ENCODE measurements around the gene FAM174C. TPM values are rescaled to one million over a fixed set of nuclear protein-coding genes. Genes with fewer than 3 reads are reported as not detected.
"Not testable (repeated sequence)": the region's sequence is repeated elsewhere in the genome, so short reads cannot be mapped to it uniquely, and the experiment has no call there.

FAM174C gene
- total and polyA plus RNA-seq, 2 donors from 2014 or later: 35.3 to 94.7 TPM

DNA sequence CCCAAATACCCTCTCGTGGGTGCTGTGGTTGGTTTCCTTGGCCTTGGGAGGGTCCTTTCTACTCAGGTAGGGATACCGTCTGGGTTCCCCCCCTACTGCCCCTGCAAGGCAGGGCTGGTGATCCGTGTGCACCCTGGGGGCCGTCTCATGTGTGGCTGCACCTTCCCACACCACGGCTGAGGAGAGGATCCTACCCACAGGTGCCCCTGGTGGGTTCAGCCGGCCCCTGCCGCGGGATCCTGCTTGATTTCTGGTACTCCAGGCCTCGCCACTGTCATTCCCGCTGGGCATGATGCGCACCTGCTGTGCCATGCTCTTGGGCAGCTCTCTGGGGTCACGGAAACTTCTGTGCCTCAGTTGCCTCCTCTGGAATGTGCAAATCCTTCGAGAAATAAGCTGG is 41.1 kb downstream of the FAM174C start:
- DNase-seq (no peak), FAIRE-seq (no peak)
- TF ChIP-seq, protein P1, sequence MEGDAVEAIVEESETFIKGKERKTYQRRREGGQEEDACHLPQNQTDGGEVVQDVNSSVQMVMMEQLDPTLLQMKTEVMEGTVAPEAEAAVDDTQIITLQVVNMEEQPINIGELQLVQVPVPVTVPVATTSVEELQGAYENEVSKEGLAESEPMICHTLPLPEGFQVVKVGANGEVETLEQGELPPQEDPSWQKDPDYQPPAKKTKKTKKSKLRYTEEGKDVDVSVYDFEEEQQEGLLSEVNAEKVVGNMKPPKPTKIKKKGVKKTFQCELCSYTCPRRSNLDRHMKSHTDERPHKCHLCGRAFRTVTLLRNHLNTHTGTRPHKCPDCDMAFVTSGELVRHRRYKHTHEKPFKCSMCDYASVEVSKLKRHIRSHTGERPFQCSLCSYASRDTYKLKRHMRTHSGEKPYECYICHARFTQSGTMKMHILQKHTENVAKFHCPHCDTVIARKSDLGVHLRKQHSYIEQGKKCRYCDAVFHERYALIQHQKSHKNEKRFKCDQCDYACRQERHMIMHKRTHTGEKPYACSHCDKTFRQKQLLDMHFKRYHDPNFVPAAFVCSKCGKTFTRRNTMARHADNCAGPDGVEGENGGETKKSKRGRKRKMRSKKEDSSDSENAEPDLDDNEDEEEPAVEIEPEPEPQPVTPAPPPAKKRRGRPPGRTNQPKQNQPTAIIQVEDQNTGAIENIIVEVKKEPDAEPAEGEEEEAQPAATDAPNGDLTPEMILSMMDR (IDR thresholded peaks at IDR 0.05; ENCODE audit: borderline replicate concordance, extremely low read depth, insufficient read depth): no peak
- Histone ChIP-seq H3K9ac (ENCODE audit: low read length in 3 of 3) (no peak overlapping the region), H3K36me3 (ENCODE audit: control insufficient read depth in 2 of 3, insufficient read depth in 3 of 3, low read length in 3 of 3) (no peaks in the 10 kb centered on the region), H3K4me3 (ENCODE audit: low read length in 3 of 3) (no peak overlapping the region), H3K4me1 (ENCODE audit: control insufficient read depth in 2 of 3, insufficient read depth in 2 of 3, low read depth in 1 of 3, low read length in 3 of 3) (no peaks in the 10 kb centered on the region), H3K9me3 (ENCODE audit: control insufficient read depth in 2 of 3, insufficient read depth in 1 of 3, low read length in 3 of 3) (no peaks in the 10 kb centered on the region), H3K27ac (ENCODE audit: low read depth in 2 of 2, low read length in 2 of 2) (no peak overlapping the region), H3K27me3 (ENCODE audit: control insufficient read depth, insufficient read depth, low read length) (peaks cover 4% of the 10 kb centered on the region)
- intact Hi-C loops (cut with DNase I): no loop called here

DNA sequence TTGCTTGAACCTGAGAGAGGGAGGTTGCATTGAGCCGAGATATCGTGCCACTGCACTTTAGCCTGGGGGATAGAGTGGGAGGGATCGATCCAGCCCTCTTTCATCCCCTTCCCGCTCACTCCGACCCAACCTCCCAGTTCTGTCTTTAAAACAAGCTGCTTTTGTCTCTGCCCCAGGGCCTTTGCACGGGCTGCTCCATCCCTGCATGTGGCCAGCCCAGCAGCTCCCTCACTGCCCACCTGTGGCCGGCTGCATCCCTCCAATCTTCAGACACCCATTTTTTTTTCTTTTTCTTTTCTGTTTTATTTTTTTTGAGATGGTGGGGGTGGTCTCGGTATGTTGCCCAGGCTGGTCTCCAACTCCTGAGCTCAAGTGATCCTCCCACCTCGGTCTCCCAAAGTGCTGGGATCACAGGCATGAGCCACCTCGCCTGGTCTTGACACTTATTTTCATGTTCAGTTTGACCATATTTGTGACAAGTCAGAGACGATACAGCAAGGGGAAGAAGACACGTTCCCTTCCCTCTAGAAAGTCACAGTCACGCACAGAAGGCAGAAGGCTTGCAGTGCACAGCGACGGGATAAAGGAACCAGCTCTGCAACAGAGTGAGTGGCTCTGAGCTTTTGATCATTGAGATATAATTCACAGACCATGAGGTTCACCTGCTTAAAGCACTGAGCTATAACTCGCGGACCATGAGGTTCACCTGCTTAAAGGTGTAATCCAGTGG is 42.1 kb downstream of the FAM174C start:
- H3K4me3 ChIP-seq (ENCODE audit: low read length in 3 of 3): no peak overlapping the region
- no peak overlapping the region for H3K27ac ChIP-seq (ENCODE audit: low read depth in 2 of 2, low read length in 2 of 2)
- intact Hi-C loops (cut with DNase I): no loop called here
- no peak overlapping the region for H3K9ac ChIP-seq (ENCODE audit: low read length in 3 of 3)
- H3K4me1 ChIP-seq (ENCODE audit: control insufficient read depth in 2 of 3, insufficient read depth in 2 of 3, low read depth in 1 of 3, low read length in 3 of 3): no peaks in the 10 kb centered on the region
- FAIRE-seq (no peak), DNase-seq (no peak)
- H3K27me3 ChIP-seq (ENCODE audit: control insufficient read depth, insufficient read depth, low read length): peaks cover 4% of the 10 kb centered on the region
- no peaks in the 10 kb centered on the region for H3K36me3 ChIP-seq (ENCODE audit: control insufficient read depth in 2 of 3, insufficient read depth in 3 of 3, low read length in 3 of 3)
- no peaks in the 10 kb centered on the region for H3K9me3 ChIP-seq (ENCODE audit: control insufficient read depth in 2 of 3, insufficient read depth in 1 of 3, low read length in 3 of 3)
- TF ChIP-seq, protein P1 (IDR thresholded peaks at IDR 0.05; ENCODE audit: borderline replicate concordance, extremely low read depth, insufficient read depth): no peak

DNA sequence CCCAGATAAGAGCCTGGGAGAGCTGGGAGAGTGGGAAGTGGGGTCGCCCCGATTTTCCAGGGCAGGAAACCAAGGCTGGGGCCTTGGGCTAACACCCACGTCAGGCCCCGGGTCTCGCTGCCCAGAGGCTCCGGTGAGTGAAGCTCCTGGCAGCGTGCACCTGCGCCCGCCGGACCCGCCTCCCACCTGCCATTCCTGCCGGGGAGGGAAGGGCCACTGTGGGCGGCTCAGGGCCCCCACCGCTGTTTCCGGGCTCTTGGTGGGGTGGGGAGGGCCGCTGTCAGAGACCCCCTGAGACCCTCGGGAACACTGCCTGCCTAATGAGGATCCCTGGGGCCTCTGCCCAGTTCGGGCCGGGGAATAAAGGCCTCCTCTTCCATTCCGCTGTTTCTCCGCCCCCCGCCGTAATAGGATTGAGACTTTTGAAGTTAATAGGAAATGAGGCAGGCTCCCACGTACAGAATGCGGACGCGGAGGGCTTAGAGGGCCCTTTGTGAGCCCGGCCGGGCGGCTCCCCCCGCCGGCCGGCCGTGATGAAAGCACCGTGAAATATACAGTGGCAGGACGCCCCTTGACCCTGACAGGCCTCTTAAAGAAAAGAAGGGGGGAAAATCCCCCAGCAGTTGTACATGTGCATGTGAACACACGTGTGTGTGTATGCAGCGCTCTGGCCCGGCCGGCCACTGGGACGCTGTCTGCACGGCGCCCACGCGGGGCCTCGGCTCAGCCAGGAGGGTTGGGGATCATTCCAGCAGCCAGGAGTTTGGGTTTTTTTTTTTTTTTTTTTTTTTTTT is 43.5 kb downstream of the FAM174C start:
- TF ChIP-seq, protein P1 (IDR thresholded peaks at IDR 0.05; ENCODE audit: borderline replicate concordance, extremely low read depth, insufficient read depth): no peak
- Histone ChIP-seq H3K4me1 (ENCODE audit: control insufficient read depth in 2 of 3, insufficient read depth in 2 of 3, low read depth in 1 of 3, low read length in 3 of 3) (no peaks in the 10 kb centered on the region), H3K27me3 (ENCODE audit: control insufficient read depth, insufficient read depth, low read length) (peaks cover 4% of the 10 kb centered on the region), H3K4me3 (ENCODE audit: low read length in 3 of 3) (no peak overlapping the region), H3K9ac (ENCODE audit: low read length in 3 of 3) (no peak overlapping the region), H3K9me3 (ENCODE audit: control insufficient read depth in 2 of 3, insufficient read depth in 1 of 3, low read length in 3 of 3) (no peaks in the 10 kb centered on the region), H3K36me3 (ENCODE audit: control insufficient read depth in 2 of 3, insufficient read depth in 3 of 3, low read length in 3 of 3) (no peaks in the 10 kb centered on the region), H3K27ac (ENCODE audit: low read depth in 2 of 2, low read length in 2 of 2) (no peak overlapping the region)
- DNase-seq (no peak), FAIRE-seq (no peak)
- intact Hi-C loops (cut with DNase I): no loop called here

GRCh38 chr19:1320282-1320650 is 44.9 kb downstream of the FAM174C start:
- FAIRE-seq; H3K4me1 ChIP-seq (ENCODE audit: control insufficient read depth in 2 of 3, insufficient read depth in 2 of 3, low read depth in 1 of 3, low read length in 3 of 3); DNase-seq; H3K27ac ChIP-seq (ENCODE audit: low read depth in 2 of 2, low read length in 2 of 2); H3K9ac ChIP-seq (ENCODE audit: low read length in 3 of 3); H3K36me3 ChIP-seq (ENCODE audit: control insufficient read depth in 2 of 3, insufficient read depth in 3 of 3, low read length in 3 of 3); H3K9me3 ChIP-seq (ENCODE audit: control insufficient read depth in 2 of 3, insufficient read depth in 1 of 3, low read length in 3 of 3); intact Hi-C loops (cut with DNase I); H3K4me3 ChIP-seq (ENCODE audit: low read length in 3 of 3); H3K27me3 ChIP-seq (ENCODE audit: control insufficient read depth, insufficient read depth, low read length): not testable (repeated sequence)

Measured in kidney (tissue), 14 donors.